HEK293 (cell line): ENCODE results near the gene PPP3CA.

Experiments used
- BCL11A ChIP-seq: fragments of 450-650 bp; formaldehyde crosslinking; IDR thresholded peaks from 2 replicates; pipeline ENCODE4 v1.5.1; 2016; ENCODE audit warnings: low read depth, missing biosample characterization, missing genetic modification characterization
- ZNF629 ChIP-seq: fragments of 450-650 bp; formaldehyde crosslinking; IDR thresholded peaks from 2 replicates; pipeline ENCODE4 v1.5.1; 2017; ENCODE audit warnings: missing biosample characterization, missing genetic modification characterization
- TF ChIP-seq, protein P1 (sequence below): fragments of 450-650 bp; formaldehyde crosslinking; IDR thresholded peaks from 2 replicates; pipeline ENCODE4 v1.5.1; 2017; ENCODE audit warnings: missing biosample characterization, missing genetic modification characterization

DNA sequence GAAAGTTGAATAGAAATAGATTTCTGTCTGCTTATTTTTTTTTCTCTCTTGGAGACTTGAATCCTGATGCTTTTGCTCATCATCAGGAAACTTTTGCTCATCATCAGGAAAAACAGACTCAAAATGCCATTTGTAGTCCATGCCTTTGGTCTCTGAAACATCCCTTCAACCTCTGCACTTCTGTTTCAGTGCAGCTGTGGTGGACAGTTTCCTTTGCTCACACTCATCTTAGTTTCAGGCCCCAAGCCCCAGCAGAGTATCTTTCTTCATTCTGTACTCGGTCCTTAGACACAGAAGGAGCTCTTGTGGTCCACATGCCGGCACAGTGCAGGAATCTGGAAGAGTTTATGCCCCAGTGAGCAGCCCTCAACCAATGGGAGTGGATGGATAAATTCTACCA lies 337.9 kb downstream of the PPP3CA start:
- TF ChIP-seq, protein P1, sequence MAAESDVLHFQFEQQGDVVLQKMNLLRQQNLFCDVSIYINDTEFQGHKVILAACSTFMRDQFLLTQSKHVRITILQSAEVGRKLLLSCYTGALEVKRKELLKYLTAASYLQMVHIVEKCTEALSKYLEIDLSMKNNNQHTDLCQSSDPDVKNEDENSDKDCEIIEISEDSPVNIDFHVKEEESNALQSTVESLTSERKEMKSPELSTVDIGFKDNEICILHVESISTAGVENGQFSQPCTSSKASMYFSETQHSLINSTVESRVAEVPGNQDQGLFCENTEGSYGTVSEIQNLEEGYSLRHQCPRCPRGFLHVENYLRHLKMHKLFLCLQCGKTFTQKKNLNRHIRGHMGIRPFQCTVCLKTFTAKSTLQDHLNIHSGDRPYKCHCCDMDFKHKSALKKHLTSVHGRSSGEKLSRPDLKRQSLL: no peak
- TF ChIP-seq ZNF629 (no peak), BCL11A (tag by site-specific recombination) (no peak)
